Keratinocyte (primary cell): ENCODE results near the gene FABP7. TPM values are rescaled to one million over a fixed set of nuclear protein-coding genes. Genes with fewer than 3 reads are reported as not detected.
"Not testable (repeated sequence)": the region's sequence is repeated elsewhere in the genome, so short reads cannot be mapped to it uniquely, and the experiment has no call there.

Experiments
- DNase-seq: peaks from one replicate; pipeline ENCODE4 v3.0.0-alpha.2; 2011; ENCODE audit warnings: low read depth, missing footprints, low spot score
- FAIRE-seq: peaks from 2 replicates; lab custom pipeline; 2011; peaks lifted over from hg19 to GRCh38; lab: Jason Lieb, UNC
- H2AFZ ChIP-seq: 2 replicates; pipeline ENCODE4 v1.6.0; 2012; ENCODE audit warnings: low read length, control low read depth, inconsistent platforms; ENCODE audit not compliant: control insufficient read depth
- H3K27ac ChIP-seq: 2 replicates; pipeline ENCODE4 v1.5.1; 2011; ENCODE audit warnings: low read length; ENCODE audit not compliant: control insufficient read depth, insufficient read depth
- H3K27me3 ChIP-seq: 3 replicates; pipeline ENCODE4 v1.6.0; 2011; ENCODE audit warnings: low read length; ENCODE audit not compliant: control insufficient read depth, insufficient read depth; ENCODE audit errors: extremely low read depth
- H3K36me3 ChIP-seq, 2 experiments: 2 replicates in 1 of 2; 3 replicates in 1 of 2; pipeline ENCODE4 v1.5.1; 2011; ENCODE audit warnings: low read length in 2 of 2, mild to moderate bottlenecking in 1 of 2; ENCODE audit not compliant: control insufficient read depth in 2 of 2, insufficient read depth in 2 of 2; ENCODE audit errors: extremely low read depth in 1 of 2
- H3K4me1 ChIP-seq: 3 replicates; pipeline ENCODE4 v1.5.1; 2011; ENCODE audit warnings: low read length; ENCODE audit not compliant: control insufficient read depth, insufficient read depth; ENCODE audit errors: extremely low read depth
- H3K4me2 ChIP-seq: 3 replicates; pipeline ENCODE4 v1.6.0; 2011; ENCODE audit warnings: low read depth, low read length; ENCODE audit not compliant: control insufficient read depth, insufficient read depth; ENCODE audit errors: extremely low read depth
- H3K4me3 ChIP-seq, 3 experiments: fragments of 200-600 bp in 1 of 3; sonication (generic) in 1 of 3; 2 replicates in 2 of 3; 3 replicates in 1 of 3; pipeline ENCODE4 v1.5.1; 2011 to 2016; ENCODE audit warnings: low read length in 3 of 3, mild to moderate bottlenecking in 3 of 3, control low read depth in 2 of 3, inconsistent platforms in 1 of 3, low read depth in 1 of 3, mixed read lengths in 1 of 3, mixed run types in 1 of 3, moderate library complexity in 1 of 3; ENCODE audit not compliant: control insufficient read depth in 2 of 3, insufficient read depth in 2 of 3; ENCODE audit errors: extremely low read depth in 1 of 3
- H3K79me2 ChIP-seq: 2 replicates; pipeline ENCODE4 v1.6.0; 2012; ENCODE audit warnings: low read length; ENCODE audit not compliant: control insufficient read depth, insufficient read depth
- H3K9ac ChIP-seq: 3 replicates; pipeline ENCODE4 v1.6.0; 2011; ENCODE audit warnings: low read length; ENCODE audit not compliant: control insufficient read depth, insufficient read depth; ENCODE audit errors: extremely low read depth
- H3K9me1 ChIP-seq: 3 replicates; pipeline ENCODE4 v1.6.0; 2011; ENCODE audit warnings: low read length; ENCODE audit not compliant: control insufficient read depth, insufficient read depth; ENCODE audit errors: extremely low read depth
- H3K9me3 ChIP-seq: 2 replicates; pipeline ENCODE4 v1.5.1; 2012; ENCODE audit warnings: low read depth, low read length; ENCODE audit not compliant: control insufficient read depth
- H4K20me1 ChIP-seq: 3 replicates; pipeline ENCODE4 v1.6.0; 2011; ENCODE audit warnings: low read length; ENCODE audit not compliant: control insufficient read depth, insufficient read depth; ENCODE audit errors: extremely low read depth
- CTCF ChIP-seq, 3 experiments: IDR thresholded peaks in 1 of 3; conservative IDR thresholded peaks in 1 of 3; optimal IDR thresholded peaks in 1 of 3; 2 replicates in 2 of 3; 3 replicates in 1 of 3; pipeline versions ENCODE3 to v1.5.1; 2011; ENCODE audit warnings: low read length in 3 of 3, mild to moderate bottlenecking in 3 of 3, moderate library complexity in 2 of 3, control low read depth in 1 of 3, inconsistent platforms in 1 of 3; ENCODE audit not compliant: insufficient read depth in 2 of 3; ENCODE audit errors: extremely low read depth in 1 of 3
- EZH2 ChIP-seq: IDR thresholded peaks from one replicate; pipeline ENCODE4 v1.6.1; 2012; ENCODE audit warnings: inconsistent platforms, mild to moderate bottlenecking, low read length, moderate library complexity
- dilution Hi-C: fragments of 300-500 bp; cut with MboI; formaldehyde crosslinking; loops from one replicate; pipeline ENCODE4 v1.7.0; 2020; ENCODE audit warnings: low sequenced_read_pairs; ENCODE audit not compliant: extremely low pct_ligation_motif_present
- polyA plus RNA-seq, 5 experiments: library from polyadenylated mRNA; depleted of rRNA in 3 of 5; stranded (reverse) in 3 of 5; stranded (forward) in 1 of 5; unstranded in 1 of 5; fragments of >200 nt; gene quantifications; 1 replicate in 1 of 5; 2 replicates in 3 of 5; 3 replicates in 1 of 5; pipeline versions ENCODE4 v1.2.1 to v1.2.3, GENCODE V29; 2011 to 2012; ENCODE audit warnings: missing spikeins in 2 of 5, low read depth in 1 of 5, low replicate concordance in 1 of 5

Gene FABP7
- polyA plus RNA-seq, 1 donor (not counting 4 experiments of a cell fraction or from before 2014, with no cell fraction given): not detected

GRCh38 chr6:122744247-122744646 is 35.3 kb upstream of the FABP7 start:
- dilution Hi-C loops, H2AFZ ChIP-seq, H3K4me2 ChIP-seq, DNase-seq, H3K9me1 ChIP-seq, H3K27me3 ChIP-seq, FAIRE-seq, H3K27ac ChIP-seq, H4K20me1 ChIP-seq, H3K9ac ChIP-seq, H3K4me1 ChIP-seq, H3K9me3 ChIP-seq, H3K36me3 ChIP-seq, H3K4me3 ChIP-seq, H3K79me2 ChIP-seq: not testable (repeated sequence)
- TF ChIP-seq CTCF (optimal IDR thresholded peaks at IDR 0.05 in 1 of 3, IDR thresholded peaks at IDR 0.05 in 1 of 3, conservative IDR thresholded peaks at IDR 0.05 in 1 of 3; ENCODE audit: extremely low read depth in 1 of 3, insufficient read depth in 2 of 3, low read length in 3 of 3): peak in 2 of 3 experiments; percentile 30 to 46

- H3K4me2 ChIP-seq, DNase-seq, FAIRE-seq, H4K20me1 ChIP-seq, H3K27me3 ChIP-seq, H2AFZ ChIP-seq, H3K4me3 ChIP-seq, dilution Hi-C loops, H3K4me1 ChIP-seq, H3K27ac ChIP-seq, H3K79me2 ChIP-seq, H3K9me3 ChIP-seq, H3K9ac ChIP-seq, H3K36me3 ChIP-seq, H3K9me1 ChIP-seq: not testable (repeated sequence)
Observed at GRCh38 chr6:122744856-122745255, 34.7 kb upstream of the FABP7 start.

- Histone ChIP-seq H3K4me2 (no peak overlapping the region), H3K79me2 (no peaks in the 10 kb centered on the region), H3K9ac (no peak overlapping the region), H3K27ac (no peak overlapping the region), H3K9me1 (no peaks in the 10 kb centered on the region), H4K20me1 (no peaks in the 10 kb centered on the region), H3K4me3 (no peak overlapping the region), H3K9me3 (no peaks in the 10 kb centered on the region), H2AFZ (no peak overlapping the region), H3K36me3 (no peaks in the 10 kb centered on the region), H3K4me1 (no peaks in the 10 kb centered on the region), H3K27me3 (no peaks in the 10 kb centered on the region)
- FAIRE-seq (no peak), DNase-seq (no peak)
- dilution Hi-C loops: no loop called here
- TF ChIP-seq CTCF (optimal IDR thresholded peaks at IDR 0.05 in 1 of 3, IDR thresholded peaks at IDR 0.05 in 1 of 3, conservative IDR thresholded peaks at IDR 0.05 in 1 of 3; ENCODE audit: extremely low read depth in 1 of 3, insufficient read depth in 2 of 3, low read length in 3 of 3) (no peak), EZH2 (no peak)
Observed at GRCh38 chr6:122746688-122747087, 32.8 kb upstream of the FABP7 start.
